GM12878 (cell line): ENCODE data around the gene GTSF1L. TPM values are rescaled to one million over a fixed set of nuclear protein-coding genes. Genes with fewer than 3 reads are reported as not detected.
A peak's percentile ranks its signal among the peaks of the same experiment; 100 is the strongest.

Source experiments
- ATAC-seq: fragments of 200-7000 bp; cut with Tn5 transposase; 3 replicates; pipeline ENCODE4 v1.9.1; 2020; ENCODE audit warnings: mild to moderate bottlenecking, moderate library complexity
- BruUV-seq: library from RNA; stranded (reverse); fragments of 400-500 nt; replicated peaks from 2 replicates; lab custom pipeline; 2021; lab: Mats Ljungman, UMichigan
- CTCF ChIA-PET: fragments of 300-600 bp; sonication (Branson Sonifier 250); formaldehyde crosslinking; extraction: SDS; loops from one replicate; lab custom pipeline; 2021; ENCODE audit warnings: inconsistent platforms; lab: Yijun Ruan, JAX
- POLR2A ChIA-PET: fragments of 350-600 bp; formaldehyde crosslinking; extraction: SDS; loops from one replicate; lab custom pipeline; 2021; ENCODE audit warnings: inconsistent platforms; lab: Charles Lee
- RAD21 ChIA-PET: fragments of 300-600 bp; sonication (Branson Sonifier 250); formaldehyde crosslinking; loops from one replicate; lab custom pipeline; 2023; ENCODE audit warnings: antibody characterized with exemption; ENCODE audit not compliant: unreplicated experiment; lab: Charles Lee
- SMC1A ChIA-PET: fragments of 300-600 bp; sonication (Branson Sonifier 250); formaldehyde crosslinking; loops from one replicate; lab custom pipeline; 2023; ENCODE audit not compliant: unreplicated experiment, uncharacterized antibody; lab: Charles Lee
- DNase-seq: peaks from one replicate; pipeline ENCODE4 v3.0.0-alpha.2; 2011; ENCODE audit warnings: low read depth, low spot score
- FAIRE-seq: peaks from 3 replicates; lab custom pipeline; 2011; peaks lifted over from hg19 to GRCh38; lab: Jason Lieb, UNC
- H2AFZ ChIP-seq: 2 replicates; pipeline ENCODE4 v1.6.0; 2011; ENCODE audit warnings: low read depth, low read length, control low read depth; ENCODE audit not compliant: control insufficient read depth
- H3K27ac ChIP-seq: 2 replicates; pipeline ENCODE4 v1.5.1; 2011; ENCODE audit warnings: control low read depth; ENCODE audit not compliant: control insufficient read depth, insufficient read depth
- H3K27me3 ChIP-seq, 2 experiments: replicated peaks in 1 of 2; 2 replicates each; pipeline versions ENCODE4 v1.6.0 to v1.6.1; 2011; ENCODE audit warnings: low read length in 1 of 2; ENCODE audit not compliant: control insufficient read depth in 2 of 2, insufficient read depth in 2 of 2
- H3K36me3 ChIP-seq, 2 experiments: 2 replicates each; pipeline ENCODE4 v1.5.1; 2011; ENCODE audit warnings: low read length in 1 of 2; ENCODE audit not compliant: control insufficient read depth in 2 of 2, insufficient read depth in 2 of 2
- H3K4me1 ChIP-seq: 2 replicates; pipeline ENCODE4 v1.6.1; 2011; ENCODE audit warnings: mild to moderate bottlenecking, low read length, moderate library complexity, mixed read lengths; ENCODE audit not compliant: control insufficient read depth, insufficient read depth
- H3K4me2 ChIP-seq: 2 replicates; pipeline ENCODE4 v1.6.0; 2011; ENCODE audit warnings: control low read depth; ENCODE audit not compliant: control insufficient read depth, insufficient read depth
- H3K4me3 ChIP-seq: fragments of 200-600 bp; sonication (generic); 2 replicates; pipeline ENCODE4 v1.5.1; 2016
- H3K79me2 ChIP-seq: 2 replicates; pipeline ENCODE4 v1.6.0; 2011; ENCODE audit warnings: low read length; ENCODE audit not compliant: control insufficient read depth, insufficient read depth
- H3K9ac ChIP-seq: 2 replicates; pipeline ENCODE4 v1.8.0; 2011; ENCODE audit warnings: low read length, control low read depth, mixed read lengths; ENCODE audit not compliant: control insufficient read depth, insufficient read depth
- H3K9me3 ChIP-seq: replicated peaks from 3 replicates; pipeline ENCODE4 v1.5.1; 2011; ENCODE audit warnings: mild to moderate bottlenecking, low read length; ENCODE audit not compliant: control insufficient read depth, insufficient read depth
- H4K20me1 ChIP-seq: 2 replicates; pipeline ENCODE4 v1.6.0; 2011; ENCODE audit not compliant: control insufficient read depth, insufficient read depth
- CBFB ChIP-seq: IDR thresholded peaks from 2 replicates; pipeline ENCODE4 v1.6.1; 2016; ENCODE audit warnings: antibody characterized with exemption, low read depth
- CREM ChIP-seq: IDR thresholded peaks from 2 replicates; pipeline ENCODE4 v1.6.1; 2014; ENCODE audit warnings: antibody characterized with exemption, low read depth
- PAX8 ChIP-seq: fragments of 450-650 bp; IDR thresholded peaks from 2 replicates; pipeline ENCODE4 v1.6.1; 2017; ENCODE audit warnings: mild to moderate bottlenecking, moderate library complexity
- SMAD1 ChIP-seq: fragments of 450-650 bp; IDR thresholded peaks from 2 replicates; pipeline ENCODE4 v1.6.1; 2018; ENCODE audit warnings: mild to moderate bottlenecking, low read depth; ENCODE audit not compliant: partially characterized antibody
- SMARCA5 ChIP-seq: fragments of 450-650 bp; IDR thresholded peaks from 2 replicates; pipeline ENCODE4 v1.6.1; 2017; ENCODE audit warnings: mild to moderate bottlenecking
- SREBF2 ChIP-seq: IDR thresholded peaks from 2 replicates; pipeline ENCODE4 v1.6.1; 2012; ENCODE audit warnings: mild to moderate bottlenecking, low read length
- TARDBP ChIP-seq: IDR thresholded peaks from 2 replicates; pipeline ENCODE4 v1.6.1; 2016; ENCODE audit warnings: borderline replicate concordance
- TCF3 ChIP-seq: IDR thresholded peaks from 2 replicates; pipeline ENCODE4 v1.6.1; 2012; ENCODE audit warnings: low read depth, mild to moderate bottlenecking, low read length, borderline replicate concordance; ENCODE audit not compliant: insufficient read depth
- ZBED1 ChIP-seq: IDR thresholded peaks from 2 replicates; pipeline ENCODE4 v1.6.1; 2016; ENCODE audit warnings: borderline replicate concordance
- ZNF24 ChIP-seq: fragments of 450-650 bp; IDR thresholded peaks from 2 replicates; pipeline ENCODE4 v1.6.1; 2017; ENCODE audit warnings: antibody characterized with exemption, mild to moderate bottlenecking
- WGBS: methylation state at CpG from one replicate; pipeline ENCODE4 v1.1.6; 2016; ENCODE audit warnings: low lambda C conversion rate; ENCODE audit not compliant: insufficient replicate concordance, insufficient coverage; ENCODE audit errors: missing lambda C conversion rate; 5-methylcytosine and 5-hydroxymethylcytosine counted together
- in situ Hi-C: fragments of 300-500 bp; cut with MboI; formaldehyde crosslinking; loops from 9 replicates; pipeline ENCODE4 v1.14.3; 2018; ENCODE audit warnings: mixed read lengths
- intact Hi-C: fragments of 100-400 bp; cut with micrococcal nuclease; formaldehyde crosslinking; loops from one replicate; pipeline ENCODE4 v1.14.2; 2022; ENCODE audit not compliant: unreplicated experiment
- polyA plus RNA-seq, 11 experiments: library from polyadenylated mRNA; depleted of rRNA in 4 of 11; unstranded in 6 of 11; stranded (reverse) in 5 of 11; fragments of >200 nt; fragmentation: Nextera tagmentation in 4 of 11; fragmentation: Illumina TruSeq in 1 of 11; extraction: Ambion mirVana in 4 of 11; extraction: Trizol in 1 of 11; gene quantifications; 1 replicate in 1 of 11; 2 replicates in 10 of 11; pipeline versions ENCODE4 v1.2.1 to v1.2.3, GENCODE V29; 2011 to 2016; ENCODE audit warnings: inconsistent platforms in 2 of 11, missing spikeins in 2 of 11, low read depth in 1 of 11
- total RNA-seq, 4 experiments: library from RNA; depleted of rRNA in 3 of 4; stranded (reverse); fragments of >200 nt in 3 of 4; fragmentation: Illumina TruSeq in 1 of 4; extraction: Trizol in 1 of 4; gene quantifications; 2 replicates each; pipeline versions ENCODE4 v1.2.1 to v1.2.3, GENCODE V29; 2013 to 2021
- TF ChIP-seq, protein P1 (sequence below): IDR thresholded peaks from 2 replicates; pipeline ENCODE4 v1.6.1; 2012; ENCODE audit warnings: low read depth, low read length, improper control_type of control experiment
- TF ChIP-seq, protein P2 (sequence below), 3 experiments: IDR thresholded peaks in 2 of 3; conservative IDR thresholded peaks in 1 of 3; 2 replicates each; pipeline ENCODE4 v1.5.1; 2011; ENCODE audit warnings: low read depth in 3 of 3, low read length in 3 of 3, mild to moderate bottlenecking in 3 of 3, control low read depth in 2 of 3, moderate library complexity in 2 of 3, inconsistent platforms in 1 of 3, mixed read lengths in 1 of 3; ENCODE audit not compliant: control insufficient read depth in 2 of 3, insufficient read depth in 1 of 3; ENCODE audit errors: extremely low read depth in 1 of 3

The GTSF1L gene
- total and polyA plus RNA-seq, 10 of the 15 experiments (the other 5 are each of a cell fraction or from before 2014, with no cell fraction given) = 0.56 to 2.4 (median 1.3) TPM

DNA sequence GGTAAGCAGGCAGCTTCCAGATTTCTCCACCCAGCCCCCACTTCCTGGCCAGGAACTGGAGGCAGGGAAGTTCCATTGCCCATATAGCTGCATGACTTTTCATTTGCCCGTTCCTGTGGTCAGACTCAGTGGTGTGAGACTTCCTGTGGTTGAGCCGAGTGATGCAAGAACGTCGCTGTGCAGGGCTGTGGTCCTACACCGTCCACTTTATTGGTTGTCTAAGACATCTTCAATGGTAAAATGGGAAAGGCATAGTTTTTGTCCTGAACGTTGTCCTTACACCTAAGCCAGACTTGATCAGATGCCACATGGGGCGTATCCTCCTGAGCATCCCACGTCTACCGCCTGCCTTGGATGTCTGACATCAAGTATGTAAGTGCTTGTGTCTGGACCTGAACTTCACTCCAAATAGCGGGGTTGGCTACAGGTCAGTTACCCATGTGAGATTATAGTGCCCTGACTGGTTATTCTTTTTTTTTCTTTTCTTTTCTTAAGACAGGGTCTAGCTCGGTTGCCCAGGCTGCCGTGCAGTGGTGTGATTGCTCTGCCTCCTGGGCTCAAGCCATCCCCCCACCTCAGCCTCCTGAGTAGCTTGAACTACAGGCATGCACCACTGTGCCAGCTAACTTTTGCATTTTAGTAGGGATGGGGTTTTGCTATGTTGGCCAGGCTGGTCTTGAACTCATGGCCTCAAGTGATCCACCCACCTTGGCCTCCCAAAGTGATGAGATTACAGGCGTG, 25.9 kb upstream of the GTSF1L start (continued):
- TF ChIP-seq PAX8 (no peak), SMARCA5 (no peak), TARDBP (peak; percentile 34; the same call in 1 of the 2 replicates), ZBED1 (peak; percentile 93; the same call in 1 of the 2 replicates)
- TF ChIP-seq, protein P1, sequence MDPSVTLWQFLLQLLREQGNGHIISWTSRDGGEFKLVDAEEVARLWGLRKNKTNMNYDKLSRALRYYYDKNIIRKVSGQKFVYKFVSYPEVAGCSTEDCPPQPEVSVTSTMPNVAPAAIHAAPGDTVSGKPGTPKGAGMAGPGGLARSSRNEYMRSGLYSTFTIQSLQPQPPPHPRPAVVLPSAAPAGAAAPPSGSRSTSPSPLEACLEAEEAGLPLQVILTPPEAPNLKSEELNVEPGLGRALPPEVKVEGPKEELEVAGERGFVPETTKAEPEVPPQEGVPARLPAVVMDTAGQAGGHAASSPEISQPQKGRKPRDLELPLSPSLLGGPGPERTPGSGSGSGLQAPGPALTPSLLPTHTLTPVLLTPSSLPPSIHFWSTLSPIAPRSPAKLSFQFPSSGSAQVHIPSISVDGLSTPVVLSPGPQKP = 0 out of 2 replicates have a peak, but pooled peaks have one; percentile 43
- TF ChIP-seq, protein P2, sequence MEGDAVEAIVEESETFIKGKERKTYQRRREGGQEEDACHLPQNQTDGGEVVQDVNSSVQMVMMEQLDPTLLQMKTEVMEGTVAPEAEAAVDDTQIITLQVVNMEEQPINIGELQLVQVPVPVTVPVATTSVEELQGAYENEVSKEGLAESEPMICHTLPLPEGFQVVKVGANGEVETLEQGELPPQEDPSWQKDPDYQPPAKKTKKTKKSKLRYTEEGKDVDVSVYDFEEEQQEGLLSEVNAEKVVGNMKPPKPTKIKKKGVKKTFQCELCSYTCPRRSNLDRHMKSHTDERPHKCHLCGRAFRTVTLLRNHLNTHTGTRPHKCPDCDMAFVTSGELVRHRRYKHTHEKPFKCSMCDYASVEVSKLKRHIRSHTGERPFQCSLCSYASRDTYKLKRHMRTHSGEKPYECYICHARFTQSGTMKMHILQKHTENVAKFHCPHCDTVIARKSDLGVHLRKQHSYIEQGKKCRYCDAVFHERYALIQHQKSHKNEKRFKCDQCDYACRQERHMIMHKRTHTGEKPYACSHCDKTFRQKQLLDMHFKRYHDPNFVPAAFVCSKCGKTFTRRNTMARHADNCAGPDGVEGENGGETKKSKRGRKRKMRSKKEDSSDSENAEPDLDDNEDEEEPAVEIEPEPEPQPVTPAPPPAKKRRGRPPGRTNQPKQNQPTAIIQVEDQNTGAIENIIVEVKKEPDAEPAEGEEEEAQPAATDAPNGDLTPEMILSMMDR (IDR thresholded peaks at IDR 0.05 in 2 of 3, conservative IDR thresholded peaks at IDR 0.05 in 1 of 3; ENCODE audit: control insufficient read depth in 2 of 3, extremely low read depth in 1 of 3, insufficient read depth in 1 of 3, low read depth in 3 of 3, low read length in 3 of 3) = no peak

DNA sequence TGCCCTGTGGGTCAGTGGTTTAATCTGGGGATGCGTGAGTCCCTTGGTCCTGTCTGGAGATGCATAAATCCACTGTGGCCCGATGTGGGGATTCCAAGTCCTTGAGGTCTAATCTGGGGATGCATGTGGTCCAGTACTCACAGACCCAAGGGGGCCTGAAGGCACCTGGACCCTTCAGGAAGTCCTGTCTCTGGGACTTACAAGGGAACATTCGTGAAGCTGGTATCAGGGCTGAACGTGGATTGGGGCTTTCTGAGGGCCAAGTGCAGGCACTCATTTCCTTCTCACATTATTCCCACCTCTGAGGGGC, 25.2 kb upstream of the GTSF1L start:
- peak overlapping the region; percentile 43; the same call in 1 of the 2 replicates for H3K4me3 ChIP-seq
- ChIA-PET CTCF (interaction anchor here (1.2 to 6.1 kb wide), 15 partner anchors 10 to 325 kb away, joined by 3 to 223 read pairs (median 13); no protein-coding TSS in a partner anchor), SMC1A (interaction anchor here (0.7 to 8.9 kb wide), 29 partner anchors 11 to 338 kb away, joined by 3 to 164 read pairs (median 8); partner anchors contain the start of gene TOX2), RAD21 (interaction anchor here (1.0 to 6.4 kb wide), 28 partner anchors 10 to 339 kb away, joined by 3 to 182 read pairs (median 10); no protein-coding TSS in a partner anchor), POLR2A (interaction anchor here (0.6 to 4.7 kb wide), 7 partner anchors 15 to 242 kb away, joined by 3 to 21 read pairs (median 3); no protein-coding TSS in a partner anchor)
- no peaks in the 10 kb centered on the region for H3K27me3 ChIP-seq
- H3K4me1 ChIP-seq = peaks cover 34% of the 10 kb centered on the region
- DNase-seq (no peak), FAIRE-seq (no peak), ATAC-seq (no peak)
- no peak overlapping the region for H2AFZ ChIP-seq
- H3K27ac ChIP-seq = peak overlapping the region; percentile 99
- 2% methylated on average over 4 of the region's 4 CpGs for WGBS
- peak overlapping the region; percentile 87 for H3K4me2 ChIP-seq
- intact Hi-C loops = loop anchor here (1.0 kb wide), 1 partner anchor 73 kb away; no protein-coding TSS in a partner anchor
- H3K9me3 ChIP-seq = no peaks in the 10 kb centered on the region; the same call in 2 of the 3 replicates
- in situ Hi-C loops = loop anchor here (5.0 kb wide), 1 partner anchor 330 kb away; no protein-coding TSS in a partner anchor
- no TSS peak for BruUV-seq
- H4K20me1 ChIP-seq = no peaks in the 10 kb centered on the region
- no peaks in the 10 kb centered on the region for H3K79me2 ChIP-seq
- H3K9ac ChIP-seq = peak overlapping the region; percentile 81
- no peak for TF ChIP-seq CBFB
- TF ChIP-seq ZNF24 = no peak
- no peak for TF ChIP-seq SREBF2
- TF ChIP-seq CREM = no peak
- TF ChIP-seq TCF3 = no peak
- TF ChIP-seq SMAD1 = no peak
- H3K36me3 ChIP-seq = no peaks in the 10 kb centered on the region
